Breast epithelium (tissue), 4 donors: ENCODE data around the gene INPP5J. TPM values are rescaled to one million over a fixed set of nuclear protein-coding genes. Genes with fewer than 3 reads are reported as not detected.

Experiments used
- DNase-seq, 2 donors: peaks; one replicate each; pipeline ENCODE4 v3.0.0-alpha.2; 2019; ENCODE audit warnings: low spot score in 2 of 2
- H3K27ac ChIP-seq, 2 donors: fragments of 200-600 bp; sonication (generic) in 1 of 2; one replicate each; pipeline ENCODE4 v1.5.1; 2016 to 2019; ENCODE audit warnings: mild to moderate bottlenecking in 1 of 2
- H3K27me3 ChIP-seq, 2 donors: fragments of 200-600 bp; sonication (generic) in 1 of 2; one replicate each; pipeline versions ENCODE4 v1.5.1 to v1.6.0; 2017 to 2019; ENCODE audit warnings: control low read depth in 1 of 2, mild to moderate bottlenecking in 1 of 2
- H3K36me3 ChIP-seq: fragments of 200-600 bp; one replicate; pipeline ENCODE4 v1.5.1; 2019
- H3K4me1 ChIP-seq, 2 donors: fragments of 200-600 bp; sonication (generic); one replicate each; pipeline ENCODE4 v1.5.1; 2016 to 2019; ENCODE audit warnings: control low read depth in 1 of 2
- H3K4me3 ChIP-seq, 3 donors: fragments of 200-600 bp; sonication (generic); 1 replicate in 2 of 3; 2 replicates in 1 of 3; pipeline ENCODE4 v1.5.1; 2016 to 2019; ENCODE audit warnings: mild to moderate bottlenecking in 3 of 3, moderate library complexity in 2 of 3
- H3K9me3 ChIP-seq, 2 donors: fragments of 200-600 bp; sonication (generic) in 1 of 2; one replicate each; pipeline ENCODE4 v1.5.1; 2016 to 2019; ENCODE audit warnings: control low read depth in 1 of 2
- POLR2A ChIP-seq: fragments of 450-650 bp; IDR thresholded peaks from one replicate; pipeline ENCODE4 v1.6.1; 2016; ENCODE audit warnings: antibody characterized with exemption, mild to moderate bottlenecking, moderate library complexity
- POLR2AphosphoS5 ChIP-seq, 3 donors: sonication (generic); formaldehyde crosslinking; IDR thresholded peaks; one replicate each; pipeline ENCODE4 v1.6.1; 2017; ENCODE audit warnings: antibody characterized with exemption in 3 of 3
- intact Hi-C: fragments of 100-400 bp; cut with DNase I; formaldehyde crosslinking; loops from one replicate; pipeline ENCODE4 v1.15.1; 2023; ENCODE audit warnings: low total_unique reads
- total RNA-seq, 3 donors: library from RNA; depleted of rRNA; stranded (reverse); fragments of >200 nt; gene quantifications; one replicate each; pipeline ENCODE4 v1.1.0, GENCODE V29; 2016
- TF ChIP-seq, protein P1 (sequence below), 3 donors: fragments of 450-650 bp; IDR thresholded peaks; one replicate each; pipeline ENCODE4 v1.5.1; 2016 to 2017; ENCODE audit warnings: antibody characterized with exemption in 3 of 3, mild to moderate bottlenecking in 3 of 3, moderate library complexity in 3 of 3

Gene INPP5J
- total RNA-seq, 3 donors from 2014 or later = 7.5 to 15.2 TPM; not detected in 1

DNA sequence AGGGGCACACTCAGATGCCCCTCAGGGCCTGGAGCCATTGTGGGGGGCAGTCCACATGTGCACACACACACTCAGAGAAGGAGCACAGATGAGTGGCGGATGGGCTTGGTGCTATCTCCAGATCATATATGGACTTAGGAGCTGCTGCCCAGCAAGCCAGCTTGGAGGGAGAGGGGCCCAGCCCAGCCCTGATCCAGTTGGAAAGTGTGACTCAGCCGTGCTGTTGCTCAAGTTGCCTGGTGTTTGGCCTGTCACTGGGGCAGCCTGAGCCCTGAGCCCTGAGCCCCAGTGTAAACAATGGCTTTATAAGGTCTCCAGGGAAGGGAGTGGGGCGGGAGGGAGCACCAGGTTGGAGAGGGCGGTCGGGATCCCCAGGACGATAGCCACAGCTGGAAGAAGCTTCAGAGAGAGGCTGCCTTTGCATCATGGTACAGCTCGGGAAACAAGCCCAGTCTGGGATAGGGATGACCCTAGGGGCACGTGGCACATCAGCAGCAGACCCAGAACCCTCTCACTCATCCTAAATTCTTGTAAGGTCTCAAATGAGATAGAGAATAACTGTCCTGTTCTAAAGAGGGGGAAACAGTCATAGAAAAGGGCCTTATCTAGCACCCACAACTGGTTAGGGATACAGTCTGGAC is 20.2 kb upstream of the INPP5J start:
- H3K27me3 ChIP-seq = no peaks in the 10 kb centered on the region
- H3K4me3 ChIP-seq = no peak overlapping the region
- intact Hi-C loops = no loop called here
- peak in 1 of 2 donors; percentile 72 for DNase-seq
- peaks cover 0 to 10% of the 10 kb centered on the region in 2 donors for H3K4me1 ChIP-seq
- H3K9me3 ChIP-seq = no peaks in the 10 kb centered on the region
- TF ChIP-seq, protein P1, sequence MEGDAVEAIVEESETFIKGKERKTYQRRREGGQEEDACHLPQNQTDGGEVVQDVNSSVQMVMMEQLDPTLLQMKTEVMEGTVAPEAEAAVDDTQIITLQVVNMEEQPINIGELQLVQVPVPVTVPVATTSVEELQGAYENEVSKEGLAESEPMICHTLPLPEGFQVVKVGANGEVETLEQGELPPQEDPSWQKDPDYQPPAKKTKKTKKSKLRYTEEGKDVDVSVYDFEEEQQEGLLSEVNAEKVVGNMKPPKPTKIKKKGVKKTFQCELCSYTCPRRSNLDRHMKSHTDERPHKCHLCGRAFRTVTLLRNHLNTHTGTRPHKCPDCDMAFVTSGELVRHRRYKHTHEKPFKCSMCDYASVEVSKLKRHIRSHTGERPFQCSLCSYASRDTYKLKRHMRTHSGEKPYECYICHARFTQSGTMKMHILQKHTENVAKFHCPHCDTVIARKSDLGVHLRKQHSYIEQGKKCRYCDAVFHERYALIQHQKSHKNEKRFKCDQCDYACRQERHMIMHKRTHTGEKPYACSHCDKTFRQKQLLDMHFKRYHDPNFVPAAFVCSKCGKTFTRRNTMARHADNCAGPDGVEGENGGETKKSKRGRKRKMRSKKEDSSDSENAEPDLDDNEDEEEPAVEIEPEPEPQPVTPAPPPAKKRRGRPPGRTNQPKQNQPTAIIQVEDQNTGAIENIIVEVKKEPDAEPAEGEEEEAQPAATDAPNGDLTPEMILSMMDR (IDR thresholded peaks at IDR 0.05) = no peak
- peak; percentile 43 to 98 (median 83) for TF ChIP-seq POLR2AphosphoS5 (IDR thresholded peaks at IDR 0.05)
- H3K27ac ChIP-seq = peak overlapping the region; percentile 98
- no peaks in the 10 kb centered on the region for H3K36me3 ChIP-seq

DNA sequence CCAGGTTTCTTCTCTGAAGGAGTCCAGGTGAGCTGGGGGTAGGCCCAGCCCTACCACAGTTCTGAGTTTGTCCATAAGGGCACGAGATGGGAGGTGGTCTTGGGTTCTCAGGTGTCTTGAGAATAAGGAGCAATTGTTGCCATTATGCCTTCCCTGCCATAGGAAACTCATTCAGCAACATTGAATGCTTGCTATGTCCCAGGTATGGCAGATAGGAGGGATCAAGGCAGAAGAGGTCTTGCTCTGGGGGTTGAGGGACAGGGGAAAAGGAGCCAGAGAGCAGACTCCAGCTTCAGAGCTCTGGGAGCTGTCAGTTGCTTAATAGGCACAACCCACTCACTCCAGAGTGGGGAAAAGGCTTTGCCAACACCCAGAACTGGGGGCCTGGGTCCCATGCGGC is 19.7 kb upstream of the INPP5J start:
- Histone ChIP-seq H3K4me3 (no peak overlapping the region), H3K27ac (peak overlapping the region; percentile 98), H3K4me1 (peaks cover 0 to 10% of the 10 kb centered on the region in 2 donors), H3K36me3 (no peaks in the 10 kb centered on the region), H3K9me3 (no peaks in the 10 kb centered on the region), H3K27me3 (no peaks in the 10 kb centered on the region)
- no peak for TF ChIP-seq POLR2AphosphoS5 (IDR thresholded peaks at IDR 0.05)
- TF ChIP-seq POLR2A = no peak
- TF ChIP-seq, protein P1 (IDR thresholded peaks at IDR 0.05) = no peak
- intact Hi-C loops = no loop called here
- DNase-seq = no peak

DNA sequence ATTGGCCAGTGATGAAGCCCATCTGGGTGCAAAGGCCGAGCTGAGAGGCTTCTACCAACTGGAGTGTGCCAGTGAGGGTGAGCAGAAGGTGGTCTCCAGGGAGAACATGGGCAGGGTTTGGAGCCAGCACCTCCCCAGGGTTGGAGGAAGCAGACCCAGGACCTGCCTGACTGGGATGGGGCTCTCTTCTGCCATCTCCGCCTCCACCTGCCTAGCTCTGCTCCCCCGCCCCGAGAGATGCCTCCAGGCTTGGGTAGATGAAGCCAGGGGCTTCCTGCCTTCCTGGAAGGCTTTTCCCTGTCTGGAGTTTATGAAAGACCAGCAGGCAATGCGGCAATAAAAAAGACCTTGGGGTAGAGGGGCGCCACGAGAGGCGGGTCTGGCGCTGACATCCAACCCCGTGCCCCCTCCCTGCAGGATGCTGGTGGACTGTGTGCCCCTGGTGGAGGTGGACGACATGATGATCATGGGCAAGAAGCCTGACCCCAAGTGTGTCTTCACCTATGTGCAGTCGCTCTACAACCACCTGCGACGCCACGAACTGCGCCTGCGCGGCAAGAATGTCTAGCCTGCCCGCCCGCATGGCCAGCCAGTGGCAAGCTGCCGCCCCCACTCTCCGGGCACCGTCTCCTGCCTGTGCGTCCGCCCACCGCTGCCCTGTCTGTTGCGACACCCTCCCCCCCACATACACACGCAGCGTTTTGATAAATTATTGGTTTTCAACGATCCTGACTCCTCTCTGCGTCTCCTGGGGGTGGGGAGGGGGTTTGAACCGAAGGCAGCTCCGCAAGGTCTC is 18.7 kb upstream of the INPP5J start:
- Histone ChIP-seq H3K27me3 (no peaks in the 10 kb centered on the region), H3K4me1 (peaks cover 0 to 10% of the 10 kb centered on the region in 2 donors), H3K4me3 (no peak overlapping the region), H3K9me3 (no peaks in the 10 kb centered on the region), H3K36me3 (no peaks in the 10 kb centered on the region), H3K27ac (peak overlapping the region; percentile 98)
- no peak for DNase-seq
- TF ChIP-seq, protein P1 (IDR thresholded peaks at IDR 0.05) = no peak
- peak in 1 of 3 donors; percentile 15 for TF ChIP-seq POLR2AphosphoS5 (IDR thresholded peaks at IDR 0.05)
- no peak for TF ChIP-seq POLR2A
- intact Hi-C loops = no loop called here

DNA sequence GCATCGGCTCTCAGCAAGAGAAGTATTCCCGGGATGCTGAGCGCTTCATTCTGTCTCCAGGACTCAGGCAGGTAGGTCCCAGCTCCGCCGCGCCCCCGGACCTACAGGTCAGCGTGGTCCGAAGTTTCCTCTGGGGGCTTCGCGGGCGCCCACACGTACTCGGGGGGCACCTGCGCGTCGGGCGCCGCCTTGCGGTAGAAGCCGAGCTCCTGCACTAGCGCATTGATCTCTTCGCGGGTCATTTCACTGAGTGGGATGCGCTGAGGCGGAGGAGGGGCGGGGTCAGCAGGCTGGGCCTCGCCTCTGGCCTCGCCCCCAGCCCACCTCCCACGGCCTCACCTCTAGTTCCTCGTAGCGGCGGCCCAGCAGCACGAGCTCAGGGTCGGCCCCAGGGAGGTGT is 17.9 kb upstream of the INPP5J start:
- Histone ChIP-seq H3K4me1 (peaks cover 0 to 10% of the 10 kb centered on the region in 2 donors), H3K36me3 (no peaks in the 10 kb centered on the region), H3K27ac (peak overlapping the region; percentile 98), H3K27me3 (no peaks in the 10 kb centered on the region), H3K4me3 (peak overlapping the region in 1 of 3 donors; percentile 98), H3K9me3 (no peaks in the 10 kb centered on the region)
- intact Hi-C loops = no loop called here
- TF ChIP-seq, protein P1 (IDR thresholded peaks at IDR 0.05) = no peak
- TF ChIP-seq POLR2AphosphoS5 (IDR thresholded peaks at IDR 0.05) = peak in 2 of 3 donors; percentile 8 to 14
- no peak for DNase-seq

DNA sequence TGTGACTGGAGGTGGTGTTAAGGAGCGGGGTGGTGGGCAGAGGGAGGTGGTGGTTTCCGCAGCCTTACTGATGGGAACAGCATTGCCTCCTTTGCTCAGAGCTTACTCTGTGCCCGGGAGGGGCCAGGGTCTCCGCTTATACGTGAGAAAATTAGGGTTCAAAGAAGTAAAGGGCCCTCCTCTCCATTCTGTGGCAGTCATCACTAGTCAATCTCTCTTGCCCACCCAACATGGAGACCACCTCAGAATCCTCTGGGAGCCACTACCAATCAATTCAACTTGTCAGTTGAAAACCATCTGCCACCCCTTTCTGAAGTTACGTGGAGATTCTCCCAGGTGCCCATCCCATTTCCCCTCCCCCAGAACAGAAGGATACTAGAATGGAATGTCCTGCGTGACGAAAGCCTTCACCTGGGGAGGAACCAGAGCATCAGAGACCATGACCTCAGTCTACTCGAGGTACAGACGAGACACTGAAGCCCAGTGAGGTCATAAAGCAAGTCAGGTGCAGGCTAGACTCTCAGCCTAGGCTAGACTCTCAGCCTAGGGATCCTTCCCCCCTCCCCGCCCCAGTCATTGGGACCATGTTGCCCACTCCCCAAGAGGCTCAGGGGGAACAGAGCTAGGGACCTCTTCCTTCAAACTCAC is 17.4 kb upstream of the INPP5J start:
- Histone ChIP-seq H3K27ac (peak overlapping the region; percentile 98), H3K9me3 (no peaks in the 10 kb centered on the region), H3K36me3 (no peaks in the 10 kb centered on the region), H3K4me1 (peaks cover 0 to 10% of the 10 kb centered on the region in 2 donors), H3K4me3 (peak overlapping the region; percentile 93 to 98 (median 94)), H3K27me3 (no peaks in the 10 kb centered on the region)
- no peak for DNase-seq
- TF ChIP-seq POLR2AphosphoS5 (IDR thresholded peaks at IDR 0.05) = no peak
- no peak for TF ChIP-seq POLR2A
- TF ChIP-seq, protein P1 (IDR thresholded peaks at IDR 0.05) = no peak
- intact Hi-C loops = no loop called here
